Ascending aorta (tissue), 2 donors: ENCODE data around the gene FAM163A. TPM values are rescaled to one million over a fixed set of nuclear protein-coding genes. Genes with fewer than 3 reads are reported as not detected.

ENCODE experiments used
- DNase-seq, 2 donors: peaks; one replicate each; pipeline ENCODE4 v3.0.0-alpha.2; 2019; ENCODE audit warnings: low spot score in 2 of 2
- H3K27ac ChIP-seq, 2 donors: fragments of 200-600 bp; sonication (generic); one replicate each; pipeline ENCODE4 v1.5.1; 2016 to 2017; ENCODE audit warnings: mild to moderate bottlenecking in 1 of 2
- H3K27me3 ChIP-seq: fragments of 200-600 bp; sonication (generic); one replicate; pipeline ENCODE4 v1.5.1; 2017
- H3K36me3 ChIP-seq, 2 donors: fragments of 200-600 bp; sonication (generic); one replicate each; pipeline ENCODE4 v1.5.1; 2016
- H3K4me1 ChIP-seq, 2 donors: fragments of 200-600 bp; sonication (generic); one replicate each; pipeline ENCODE4 v1.5.1; 2016 to 2017; ENCODE audit warnings: mild to moderate bottlenecking in 1 of 2
- H3K4me3 ChIP-seq, 2 donors: fragments of 200-600 bp; sonication (generic); one replicate each; pipeline ENCODE4 v1.5.1; 2016 to 2017; ENCODE audit warnings: mild to moderate bottlenecking in 1 of 2
- H3K9me3 ChIP-seq, 2 donors: fragments of 200-600 bp; sonication (generic); one replicate each; pipeline ENCODE4 v1.5.1; 2016
- intact Hi-C: fragments of 100-400 bp; cut with DNase I; formaldehyde crosslinking; loops from one replicate; pipeline ENCODE4 v1.15.1; 2023
- total RNA-seq: library from RNA; depleted of rRNA; stranded (reverse); fragments of >200 nt; gene quantifications from one replicate; pipeline ENCODE4 v1.1.0, GENCODE V29; 2016
- TF ChIP-seq, protein P1 (sequence below), 3 experiments: fragments of 200-600 bp in 2 of 3; fragments of 450-650 bp in 1 of 3; sonication (generic) in 2 of 3; IDR thresholded peaks; one replicate each; pipeline ENCODE4 v1.5.1; 2016 to 2019; ENCODE audit warnings: antibody characterized with exemption in 3 of 3, mild to moderate bottlenecking in 1 of 3, moderate library complexity in 1 of 3

Gene FAM163A
- total RNA-seq, 1 donor from 2014 or later, result not detected

- Histone ChIP-seq H3K4me1 (no peaks in the 10 kb centered on the region), H3K9me3 (no peaks in the 10 kb centered on the region), H3K4me3 (no peak overlapping the region), H3K27me3 (no peaks in the 10 kb centered on the region), H3K27ac (no peak overlapping the region), H3K36me3 (no peaks in the 10 kb centered on the region)
- intact Hi-C loops, result no loop called here
- TF ChIP-seq, protein P1, sequence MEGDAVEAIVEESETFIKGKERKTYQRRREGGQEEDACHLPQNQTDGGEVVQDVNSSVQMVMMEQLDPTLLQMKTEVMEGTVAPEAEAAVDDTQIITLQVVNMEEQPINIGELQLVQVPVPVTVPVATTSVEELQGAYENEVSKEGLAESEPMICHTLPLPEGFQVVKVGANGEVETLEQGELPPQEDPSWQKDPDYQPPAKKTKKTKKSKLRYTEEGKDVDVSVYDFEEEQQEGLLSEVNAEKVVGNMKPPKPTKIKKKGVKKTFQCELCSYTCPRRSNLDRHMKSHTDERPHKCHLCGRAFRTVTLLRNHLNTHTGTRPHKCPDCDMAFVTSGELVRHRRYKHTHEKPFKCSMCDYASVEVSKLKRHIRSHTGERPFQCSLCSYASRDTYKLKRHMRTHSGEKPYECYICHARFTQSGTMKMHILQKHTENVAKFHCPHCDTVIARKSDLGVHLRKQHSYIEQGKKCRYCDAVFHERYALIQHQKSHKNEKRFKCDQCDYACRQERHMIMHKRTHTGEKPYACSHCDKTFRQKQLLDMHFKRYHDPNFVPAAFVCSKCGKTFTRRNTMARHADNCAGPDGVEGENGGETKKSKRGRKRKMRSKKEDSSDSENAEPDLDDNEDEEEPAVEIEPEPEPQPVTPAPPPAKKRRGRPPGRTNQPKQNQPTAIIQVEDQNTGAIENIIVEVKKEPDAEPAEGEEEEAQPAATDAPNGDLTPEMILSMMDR (IDR thresholded peaks at IDR 0.05), result no peak
- no peak for DNase-seq
These were observed 30.9 kb downstream of the FAM163A start for GRCh38 chr1:179774000-179774399.

- TF ChIP-seq, protein P1 (IDR thresholded peaks at IDR 0.05), result no peak
- Histone ChIP-seq H3K4me1 (no peaks in the 10 kb centered on the region), H3K27ac (no peak overlapping the region), H3K9me3 (no peaks in the 10 kb centered on the region), H3K27me3 (no peaks in the 10 kb centered on the region), H3K4me3 (no peak overlapping the region), H3K36me3 (no peaks in the 10 kb centered on the region)
- intact Hi-C loops, result no loop called here
- DNase-seq, result no peak
These were observed 31.5 kb downstream of the FAM163A start for GRCh38 chr1:179774566-179774965.

- H3K36me3 ChIP-seq, result no peaks in the 10 kb centered on the region
- intact Hi-C loops, result no loop called here
These were observed 31.9 kb downstream of the FAM163A start for GRCh38 chr1:179775009-179775408.

GRCh38 chr1:179776831-179777230 lies 33.7 kb downstream of the FAM163A start:
- Histone ChIP-seq H3K27me3 (no peaks in the 10 kb centered on the region), H3K36me3 (no peaks in the 10 kb centered on the region), H3K4me3 (no peak overlapping the region), H3K4me1 (no peaks in the 10 kb centered on the region), H3K27ac (no peak overlapping the region), H3K9me3 (no peaks in the 10 kb centered on the region)
- no peak for DNase-seq
- TF ChIP-seq, protein P1 (IDR thresholded peaks at IDR 0.05), result no peak
- intact Hi-C loops, result no loop called here

More at GRCh38 chr1:179775009-179775408, 31.9 kb downstream of the FAM163A start:
- Histone ChIP-seq H3K27me3 (no peaks in the 10 kb centered on the region), H3K9me3 (no peaks in the 10 kb centered on the region), H3K4me1 (no peaks in the 10 kb centered on the region), H3K4me3 (no peak overlapping the region), H3K27ac (no peak overlapping the region)
- no peak for DNase-seq
- TF ChIP-seq, protein P1 (IDR thresholded peaks at IDR 0.05), result no peak

DNA sequence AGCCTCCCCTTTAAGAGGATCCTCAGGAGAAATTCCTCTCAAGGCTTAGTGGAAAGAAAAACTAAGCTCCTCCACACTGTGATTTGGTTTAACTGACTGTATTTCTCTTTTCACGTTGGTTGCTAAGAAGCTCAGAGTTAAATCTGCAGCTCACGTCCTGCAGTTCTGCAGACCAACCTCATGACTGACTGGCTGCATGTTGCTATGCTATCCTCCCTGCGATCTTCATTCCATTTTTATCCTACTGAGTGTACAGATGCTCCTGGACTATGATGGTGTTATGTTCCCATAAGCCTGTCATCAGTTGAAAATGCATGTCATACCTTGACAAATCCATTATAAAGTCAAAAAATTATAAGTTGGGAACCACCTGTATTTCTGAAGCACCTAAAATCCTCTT lies 34.6 kb downstream of the FAM163A start:
- Histone ChIP-seq H3K27me3 (no peaks in the 10 kb centered on the region), H3K9me3 (no peaks in the 10 kb centered on the region), H3K4me3 (no peak overlapping the region), H3K36me3 (no peaks in the 10 kb centered on the region), H3K4me1 (no peaks in the 10 kb centered on the region), H3K27ac (no peak overlapping the region)
- intact Hi-C loops, result no loop called here
- TF ChIP-seq, protein P1 (IDR thresholded peaks at IDR 0.05), result no peak
- no peak for DNase-seq

GRCh38 chr1:179779645-179780272 lies 36.7 kb downstream of the FAM163A start:
- intact Hi-C loops, result no loop called here
- no peaks in the 10 kb centered on the region for H3K36me3 ChIP-seq
- no peaks in the 10 kb centered on the region for H3K9me3 ChIP-seq
- no peaks in the 10 kb centered on the region for H3K4me1 ChIP-seq
- no peak overlapping the region for H3K27ac ChIP-seq
- no peaks in the 10 kb centered on the region for H3K27me3 ChIP-seq
- no peak overlapping the region for H3K4me3 ChIP-seq
- no peak for DNase-seq
- TF ChIP-seq, protein P1 (IDR thresholded peaks at IDR 0.05), result no peak
